GM12878 (cell line): ENCODE measurements around the gene RXFP3. TPM values are rescaled to one million over a fixed set of nuclear protein-coding genes. Genes with fewer than 3 reads are reported as not detected.

Experiments used
- ATAC-seq: fragments of 200-7000 bp; cut with Tn5 transposase; 3 replicates; pipeline ENCODE4 v1.9.1; 2020; ENCODE audit warnings: mild to moderate bottlenecking, moderate library complexity
- BruUV-seq: library from RNA; stranded (reverse); fragments of 400-500 nt; replicated peaks from 2 replicates; lab custom pipeline; 2021; lab: Mats Ljungman, UMichigan
- CTCF ChIA-PET: fragments of 300-600 bp; sonication (Branson Sonifier 250); formaldehyde crosslinking; extraction: SDS; loops from one replicate; lab custom pipeline; 2021; ENCODE audit warnings: inconsistent platforms; lab: Yijun Ruan, JAX
- POLR2A ChIA-PET: fragments of 350-600 bp; formaldehyde crosslinking; extraction: SDS; loops from one replicate; lab custom pipeline; 2021; ENCODE audit warnings: inconsistent platforms; lab: Charles Lee
- RAD21 ChIA-PET: fragments of 300-600 bp; sonication (Branson Sonifier 250); formaldehyde crosslinking; loops from one replicate; lab custom pipeline; 2023; ENCODE audit warnings: antibody characterized with exemption; ENCODE audit not compliant: unreplicated experiment; lab: Charles Lee
- SMC1A ChIA-PET: fragments of 300-600 bp; sonication (Branson Sonifier 250); formaldehyde crosslinking; loops from one replicate; lab custom pipeline; 2023; ENCODE audit not compliant: unreplicated experiment, uncharacterized antibody; lab: Charles Lee
- DNase-seq: peaks from one replicate; pipeline ENCODE4 v3.0.0-alpha.2; 2011; ENCODE audit warnings: low read depth, low spot score
- FAIRE-seq: peaks from 3 replicates; lab custom pipeline; 2011; peaks lifted over from hg19 to GRCh38; lab: Jason Lieb, UNC
- H2AFZ ChIP-seq: 2 replicates; pipeline ENCODE4 v1.6.0; 2011; ENCODE audit warnings: low read depth, low read length, control low read depth; ENCODE audit not compliant: control insufficient read depth
- H3K27ac ChIP-seq: 2 replicates; pipeline ENCODE4 v1.5.1; 2011; ENCODE audit warnings: control low read depth; ENCODE audit not compliant: control insufficient read depth, insufficient read depth
- H3K27me3 ChIP-seq, 2 experiments: replicated peaks in 1 of 2; 2 replicates each; pipeline versions ENCODE4 v1.6.0 to v1.6.1; 2011; ENCODE audit warnings: low read length in 1 of 2; ENCODE audit not compliant: control insufficient read depth in 2 of 2, insufficient read depth in 2 of 2
- H3K36me3 ChIP-seq, 2 experiments: 2 replicates each; pipeline ENCODE4 v1.5.1; 2011; ENCODE audit warnings: low read length in 1 of 2; ENCODE audit not compliant: control insufficient read depth in 2 of 2, insufficient read depth in 2 of 2
- H3K4me1 ChIP-seq: 2 replicates; pipeline ENCODE4 v1.6.1; 2011; ENCODE audit warnings: mild to moderate bottlenecking, low read length, moderate library complexity, mixed read lengths; ENCODE audit not compliant: control insufficient read depth, insufficient read depth
- H3K4me2 ChIP-seq: 2 replicates; pipeline ENCODE4 v1.6.0; 2011; ENCODE audit warnings: control low read depth; ENCODE audit not compliant: control insufficient read depth, insufficient read depth
- H3K4me3 ChIP-seq: fragments of 200-600 bp; sonication (generic); 2 replicates; pipeline ENCODE4 v1.5.1; 2016
- H3K79me2 ChIP-seq: 2 replicates; pipeline ENCODE4 v1.6.0; 2011; ENCODE audit warnings: low read length; ENCODE audit not compliant: control insufficient read depth, insufficient read depth
- H3K9ac ChIP-seq: 2 replicates; pipeline ENCODE4 v1.8.0; 2011; ENCODE audit warnings: low read length, control low read depth, mixed read lengths; ENCODE audit not compliant: control insufficient read depth, insufficient read depth
- H3K9me3 ChIP-seq: replicated peaks from 3 replicates; pipeline ENCODE4 v1.5.1; 2011; ENCODE audit warnings: mild to moderate bottlenecking, low read length; ENCODE audit not compliant: control insufficient read depth, insufficient read depth
- H4K20me1 ChIP-seq: 2 replicates; pipeline ENCODE4 v1.6.0; 2011; ENCODE audit not compliant: control insufficient read depth, insufficient read depth
- BCL11A ChIP-seq: IDR thresholded peaks from 2 replicates; pipeline ENCODE4 v1.6.1; 2011; ENCODE audit warnings: low read depth, low read length
- EED ChIP-seq: sonication (generic); IDR thresholded peaks from 2 replicates; pipeline ENCODE4 v1.6.1; 2016; ENCODE audit warnings: antibody characterized with exemption, low read depth
- ETV6 ChIP-seq, 2 experiments: fragments of 450-650 bp in 1 of 2; IDR thresholded peaks in 1 of 2; conservative IDR thresholded peaks in 1 of 2; 2 replicates each; pipeline ENCODE4 v1.6.1; 2014; ENCODE audit warnings: antibody characterized with exemption in 1 of 2, borderline replicate concordance in 1 of 2, low read depth in 1 of 2, mild to moderate bottlenecking in 1 of 2, moderate library complexity in 1 of 2
- FOS ChIP-seq: IDR thresholded peaks from 3 replicates; pipeline ENCODE4 v1.6.1; 2011; ENCODE audit warnings: borderline replicate concordance; ENCODE audit not compliant: insufficient read length; ENCODE audit errors: extremely low read depth
- NR2C2 ChIP-seq: IDR thresholded peaks from 2 replicates; pipeline ENCODE4 v1.6.1; 2011; ENCODE audit warnings: borderline replicate concordance, low read depth; ENCODE audit not compliant: control insufficient read depth, insufficient read length
- NR2F1 ChIP-seq: fragments of 450-650 bp; conservative IDR thresholded peaks from 2 replicates; pipeline ENCODE4 v1.6.1; 2017; ENCODE audit warnings: mild to moderate bottlenecking
- PAX5 ChIP-seq: IDR thresholded peaks from 2 replicates; pipeline ENCODE4 v1.6.1; 2011; ENCODE audit warnings: low read depth, low read length, borderline replicate concordance
- PML ChIP-seq: IDR thresholded peaks from 2 replicates; pipeline ENCODE4 v1.6.1; 2012; ENCODE audit warnings: low read length, inconsistent platforms
- SMAD1 ChIP-seq: fragments of 450-650 bp; IDR thresholded peaks from 2 replicates; pipeline ENCODE4 v1.6.1; 2018; ENCODE audit warnings: mild to moderate bottlenecking, low read depth; ENCODE audit not compliant: partially characterized antibody
- TARDBP ChIP-seq: IDR thresholded peaks from 2 replicates; pipeline ENCODE4 v1.6.1; 2016; ENCODE audit warnings: borderline replicate concordance
- TBL1XR1 ChIP-seq: IDR thresholded peaks from 2 replicates; pipeline ENCODE4 v1.6.1; 2012; ENCODE audit warnings: low read depth, low read length, improper control_type of control experiment
- TCF7 ChIP-seq: IDR thresholded peaks from 2 replicates; pipeline ENCODE4 v1.6.1; 2014; ENCODE audit warnings: antibody characterized with exemption, borderline replicate concordance
- ZZZ3 ChIP-seq: IDR thresholded peaks from 2 replicates; pipeline ENCODE4 v1.6.1; 2011; ENCODE audit warnings: low read depth; ENCODE audit not compliant: control insufficient read depth, insufficient read length
- WGBS: methylation state at CpG from one replicate; pipeline ENCODE4 v1.1.6; 2016; ENCODE audit warnings: low lambda C conversion rate; ENCODE audit not compliant: insufficient replicate concordance, insufficient coverage; ENCODE audit errors: missing lambda C conversion rate; 5-methylcytosine and 5-hydroxymethylcytosine counted together
- in situ Hi-C: fragments of 300-500 bp; cut with MboI; formaldehyde crosslinking; loops from 9 replicates; pipeline ENCODE4 v1.14.3; 2018; ENCODE audit warnings: mixed read lengths
- intact Hi-C: fragments of 100-400 bp; cut with micrococcal nuclease; formaldehyde crosslinking; loops from one replicate; pipeline ENCODE4 v1.14.2; 2022; ENCODE audit not compliant: unreplicated experiment
- polyA plus RNA-seq, 11 experiments: library from polyadenylated mRNA; depleted of rRNA in 4 of 11; unstranded in 6 of 11; stranded (reverse) in 5 of 11; fragments of >200 nt; fragmentation: Nextera tagmentation in 4 of 11; fragmentation: Illumina TruSeq in 1 of 11; extraction: Ambion mirVana in 4 of 11; extraction: Trizol in 1 of 11; gene quantifications; 1 replicate in 1 of 11; 2 replicates in 10 of 11; pipeline versions ENCODE4 v1.2.1 to v1.2.3, GENCODE V29; 2011 to 2016; ENCODE audit warnings: inconsistent platforms in 2 of 11, missing spikeins in 2 of 11, low read depth in 1 of 11
- total RNA-seq, 4 experiments: library from RNA; depleted of rRNA in 3 of 4; stranded (reverse); fragments of >200 nt in 3 of 4; fragmentation: Illumina TruSeq in 1 of 4; extraction: Trizol in 1 of 4; gene quantifications; 2 replicates each; pipeline versions ENCODE4 v1.2.1 to v1.2.3, GENCODE V29; 2013 to 2021

Gene RXFP3
- total and polyA plus RNA-seq, 10 of the 15 experiments (the other 5 are each of a cell fraction or from before 2014, with no cell fraction given), result 0.03 to 0.06 TPM; not detected in 8

- intact Hi-C loops, result no loop called here
- CTCF ChIA-PET, result no interaction called here
- no TSS peak for BruUV-seq
- no peaks in the 10 kb centered on the region for H4K20me1 ChIP-seq
- in situ Hi-C loops, result no loop called here
- POLR2A ChIA-PET, result no interaction called here
- H3K36me3 ChIP-seq, result no peaks in the 10 kb centered on the region
- H3K27ac ChIP-seq, result no peak overlapping the region
- SMC1A ChIA-PET, result interaction anchor here (1.3 kb wide), 1 partner anchor 43 kb away, joined by 4 read pairs; no protein-coding TSS in a partner anchor
- H3K4me1 ChIP-seq, result no peaks in the 10 kb centered on the region
- 0% methylated on average over 1 of the region's 1 CpG for WGBS
- ATAC-seq (no peak), FAIRE-seq (no peak), DNase-seq (no peak)
- H3K27me3 ChIP-seq, result no peaks in the 10 kb centered on the region
- no peak overlapping the region for H3K4me3 ChIP-seq
- no peak overlapping the region for H2AFZ ChIP-seq
- H3K4me2 ChIP-seq, result no peak overlapping the region
- TF ChIP-seq BCL11A (no peak), PML (no peak), ETV6 (conservative IDR thresholded peaks at IDR 0.05 in 1 of 2, IDR thresholded peaks at IDR 0.05 in 1 of 2; ENCODE audit: borderline replicate concordance in 1 of 2, low read depth in 1 of 2) (no peak), NR2C2 (no peak), EED (no peak), PAX5 (no peak), TCF7 (no peak), ZZZ3 (no peak), FOS (no peak)
- H3K79me2 ChIP-seq, result no peaks in the 10 kb centered on the region
- RAD21 ChIA-PET, result no interaction called here
- peaks cover 2% of the 10 kb centered on the region; the same call in 2 of the 3 replicates for H3K9me3 ChIP-seq
- H3K9ac ChIP-seq, result no peak overlapping the region
These were observed 35.0 kb upstream of the RXFP3 start for GRCh38 chr5:33901156-33901555.

- WGBS, result 61% methylated on average over 2 of the region's 2 CpGs
- no peaks in the 10 kb centered on the region for H4K20me1 ChIP-seq
- TF ChIP-seq TARDBP, result no peak
- no peak for TF ChIP-seq NR2F1
- no peak for TF ChIP-seq TBL1XR1
- no peak for TF ChIP-seq SMAD1
- TF ChIP-seq, all 136 proteins: peak for 0
- no peak for ATAC-seq
- no peak overlapping the region for H3K9ac ChIP-seq
- H2AFZ ChIP-seq, result no peak overlapping the region
- intact Hi-C loops (no loop called here), in situ Hi-C loops (no loop called here)
- FAIRE-seq, result no peak
- ChIA-PET CTCF (interaction anchor here (0.8 to 1.0 kb wide), 2 partner anchors 13 to 393 kb away, joined by 3 read pairs; no protein-coding TSS in a partner anchor), POLR2A (no interaction called here), SMC1A (no interaction called here), RAD21 (interaction anchor here (1.0 kb wide), 1 partner anchor 20 kb away, joined by 3 read pairs; no protein-coding TSS in a partner anchor)
- peaks cover 2% of the 10 kb centered on the region; the same call in 2 of the 3 replicates for H3K9me3 ChIP-seq
- H3K4me3 ChIP-seq, result no peak overlapping the region
- no peak for DNase-seq
- H3K79me2 ChIP-seq, result no peaks in the 10 kb centered on the region
- no peak overlapping the region for H3K4me2 ChIP-seq
- no TSS peak for BruUV-seq
- H3K27ac ChIP-seq, result no peak overlapping the region
- H3K4me1 ChIP-seq, result no peaks in the 10 kb centered on the region
- H3K36me3 ChIP-seq, result no peaks in the 10 kb centered on the region
- H3K27me3 ChIP-seq, result no peaks in the 10 kb centered on the region
These were observed 33.1 kb upstream of the RXFP3 start for GRCh38 chr5:33903118-33903517.
